Measurements from ENCODE around the gene MTCH1. TPM values are rescaled to one million over a fixed set of nuclear protein-coding genes. Genes with fewer than 3 reads are reported as not detected.

The MTCH1 gene
- total and polyA plus RNA-seq, 9 of the 15 experiments (the other 6 are each of a cell fraction or from before 2014, with no cell fraction given), result 7.9 to 161 (median 118) TPM

DNA sequence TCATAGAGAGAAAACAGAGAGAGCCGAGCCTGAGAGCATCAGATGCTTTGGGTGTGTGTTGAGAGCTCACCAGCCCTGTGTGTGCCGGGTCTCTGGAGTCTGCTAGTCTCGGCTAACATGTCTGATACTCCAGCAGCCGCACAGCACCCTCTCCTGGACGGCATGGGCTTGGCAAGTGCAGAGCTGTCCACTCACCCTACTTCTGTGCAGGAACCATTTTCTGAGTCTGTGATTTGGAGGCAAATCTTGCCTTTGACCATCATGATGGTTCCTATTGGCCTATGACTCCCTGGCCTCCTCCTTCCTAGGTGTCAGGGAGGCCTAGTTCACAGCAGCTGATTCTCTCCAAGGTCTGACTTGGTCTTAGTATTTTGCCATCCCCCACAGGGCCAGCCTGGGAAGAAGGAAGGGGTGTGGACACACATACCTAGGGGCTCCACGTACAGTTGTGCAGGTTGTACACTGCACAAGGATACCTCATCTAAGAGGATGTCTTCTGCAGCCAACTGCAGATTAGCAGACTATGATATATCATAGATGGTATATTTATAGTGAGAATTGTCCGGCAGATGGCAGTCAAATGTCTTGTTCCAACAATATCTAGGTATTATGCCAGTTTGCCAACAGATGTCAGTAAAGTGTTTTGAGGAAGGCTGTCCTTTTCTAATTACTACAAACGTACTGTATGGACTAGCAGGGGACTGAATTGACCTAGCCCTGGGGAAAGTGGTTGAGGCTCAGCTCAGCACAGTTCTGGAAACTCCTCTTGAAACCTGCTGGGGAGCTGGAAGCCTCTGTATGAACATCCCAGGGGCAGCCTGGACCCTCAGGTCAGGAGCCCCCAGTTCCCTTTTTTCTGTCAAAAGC lies 32.4 kb upstream of the MTCH1 start (continued):
- TF ChIP-seq, protein P1, sequence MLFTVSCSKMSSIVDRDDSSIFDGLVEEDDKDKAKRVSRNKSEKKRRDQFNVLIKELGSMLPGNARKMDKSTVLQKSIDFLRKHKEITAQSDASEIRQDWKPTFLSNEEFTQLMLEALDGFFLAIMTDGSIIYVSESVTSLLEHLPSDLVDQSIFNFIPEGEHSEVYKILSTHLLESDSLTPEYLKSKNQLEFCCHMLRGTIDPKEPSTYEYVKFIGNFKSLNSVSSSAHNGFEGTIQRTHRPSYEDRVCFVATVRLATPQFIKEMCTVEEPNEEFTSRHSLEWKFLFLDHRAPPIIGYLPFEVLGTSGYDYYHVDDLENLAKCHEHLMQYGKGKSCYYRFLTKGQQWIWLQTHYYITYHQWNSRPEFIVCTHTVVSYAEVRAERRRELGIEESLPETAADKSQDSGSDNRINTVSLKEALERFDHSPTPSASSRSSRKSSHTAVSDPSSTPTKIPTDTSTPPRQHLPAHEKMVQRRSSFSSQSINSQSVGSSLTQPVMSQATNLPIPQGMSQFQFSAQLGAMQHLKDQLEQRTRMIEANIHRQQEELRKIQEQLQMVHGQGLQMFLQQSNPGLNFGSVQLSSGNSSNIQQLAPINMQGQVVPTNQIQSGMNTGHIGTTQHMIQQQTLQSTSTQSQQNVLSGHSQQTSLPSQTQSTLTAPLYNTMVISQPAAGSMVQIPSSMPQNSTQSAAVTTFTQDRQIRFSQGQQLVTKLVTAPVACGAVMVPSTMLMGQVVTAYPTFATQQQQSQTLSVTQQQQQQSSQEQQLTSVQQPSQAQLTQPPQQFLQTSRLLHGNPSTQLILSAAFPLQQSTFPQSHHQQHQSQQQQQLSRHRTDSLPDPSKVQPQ (CRISPR knock-in tag; IDR thresholded peaks at IDR 0.05; ENCODE audit: borderline replicate concordance), result no peak
- TF ChIP-seq SP2 (IDR thresholded peaks at IDR 0.05; ENCODE audit: extremely low read depth, low read depth, low read length, poor library complexity, severe bottlenecking) (no peak), ELK3 (CRISPR knock-in tag; IDR thresholded peaks at IDR 0.05) (no peak), ZNF347 (CRISPR knock-in tag; IDR thresholded peaks at IDR 0.05; ENCODE audit: low read depth) (no peak), DACH1 (IDR thresholded peaks at IDR 0.05; ENCODE audit: partially characterized antibody) (no peak), ILK (tag; IDR thresholded peaks at IDR 0.05; ENCODE audit: borderline replicate concordance, low read depth) (no peak), TAF15 (IDR thresholded peaks at IDR 0.05; ENCODE audit: low read depth, low read length) (no peak), NEUROD1 (IDR thresholded peaks at IDR 0.05; ENCODE audit: borderline replicate concordance, low read depth, low read length, partially characterized antibody) (no peak), ZNF217 (CRISPR knock-in tag; IDR thresholded peaks at IDR 0.05) (0 out of 2 replicates have a peak, but pooled peaks have one; percentile 29)
- TF ChIP-seq, protein P2, sequence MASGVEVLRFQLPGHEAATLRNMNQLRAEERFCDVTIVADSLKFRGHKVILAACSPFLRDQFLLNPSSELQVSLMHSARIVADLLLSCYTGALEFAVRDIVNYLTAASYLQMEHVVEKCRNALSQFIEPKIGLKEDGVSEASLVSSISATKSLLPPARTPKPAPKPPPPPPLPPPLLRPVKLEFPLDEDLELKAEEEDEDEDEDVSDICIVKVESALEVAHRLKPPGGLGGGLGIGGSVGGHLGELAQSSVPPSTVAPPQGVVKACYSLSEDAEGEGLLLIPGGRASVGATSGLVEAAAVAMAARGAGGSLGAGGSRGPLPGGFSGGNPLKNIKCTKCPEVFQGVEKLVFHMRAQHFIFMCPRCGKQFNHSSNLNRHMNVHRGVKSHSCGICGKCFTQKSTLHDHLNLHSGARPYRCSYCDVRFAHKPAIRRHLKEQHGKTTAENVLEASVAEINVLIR (CRISPR knock-in tag; IDR thresholded peaks at IDR 0.05), result no peak
- TF ChIP-seq, protein P3, sequence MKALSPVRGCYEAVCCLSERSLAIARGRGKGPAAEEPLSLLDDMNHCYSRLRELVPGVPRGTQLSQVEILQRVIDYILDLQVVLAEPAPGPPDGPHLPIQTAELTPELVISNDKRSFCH (CRISPR knock-in tag; IDR thresholded peaks at IDR 0.05), result no peak
- TF ChIP-seq, protein P3 (tag; IDR thresholded peaks at IDR 0.05), result peak; percentile 88; the same call in 1 of the 2 replicates
- TF ChIP-seq, protein P4, sequence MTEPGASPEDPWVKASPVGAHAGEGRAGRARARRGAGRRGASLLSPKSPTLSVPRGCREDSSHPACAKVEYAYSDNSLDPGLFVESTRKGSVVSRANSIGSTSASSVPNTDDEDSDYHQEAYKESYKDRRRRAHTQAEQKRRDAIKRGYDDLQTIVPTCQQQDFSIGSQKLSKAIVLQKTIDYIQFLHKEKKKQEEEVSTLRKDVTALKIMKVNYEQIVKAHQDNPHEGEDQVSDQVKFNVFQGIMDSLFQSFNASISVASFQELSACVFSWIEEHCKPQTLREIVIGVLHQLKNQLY (CRISPR knock-in tag; conservative IDR thresholded peaks at IDR 0.05), result 0 out of 4 replicates have a peak, but pooled peaks of 1 of the 2 experiments have one; percentile 67
